HepG2 (cell line): ENCODE data around the gene UQCR10. TPM values are rescaled to one million over a fixed set of nuclear protein-coding genes. Genes with fewer than 3 reads are reported as not detected.

Experiments
- ATAC-seq: fragments of 200-7000 bp; cut with Tn5 transposase; 3 replicates; pipeline ENCODE4 v1.9.1; 2020; ENCODE audit warnings: mild to moderate bottlenecking, moderate library complexity
- BruUV-seq: library from RNA; stranded (reverse); fragments of 400-500 nt; replicated peaks from 2 replicates; lab custom pipeline; 2021; lab: Mats Ljungman, UMichigan
- CTCF ChIA-PET: fragments of 300-600 bp; formaldehyde crosslinking; extraction: SDS; loops from one replicate; lab custom pipeline; 2021; ENCODE audit warnings: low total read pairs, inconsistent platforms, low intra/inter-chr PET ratio; lab: Yijun Ruan, JAX
- POLR2A ChIA-PET: fragments of 350-600 bp; sonication (Branson Sonifier 250); formaldehyde crosslinking; loops from one replicate; lab custom pipeline; 2020; ENCODE audit warnings: antibody characterized with exemption, inconsistent platforms; lab: Yijun Ruan, JAX
- DNase-seq: peaks from one replicate; pipeline ENCODE4 v3.0.0-alpha.2; 2015; ENCODE audit warnings: low spot score
- FAIRE-seq: peaks from 3 replicates; lab custom pipeline; 2011; peaks lifted over from hg19 to GRCh38; lab: Jason Lieb, UNC
- H2AFZ ChIP-seq: one replicate; pipeline ENCODE4 v1.6.1; 2011; ENCODE audit warnings: low read length, inconsistent platforms
- H3K27ac ChIP-seq: fragments of 300-600 bp; 3 replicates; pipeline ENCODE4 v1.8.0; 2011; ENCODE audit warnings: mixed run types, mild to moderate bottlenecking, mixed read lengths, low read length, inconsistent platforms; ENCODE audit not compliant: insufficient read depth; ENCODE audit errors: extremely low read length
- H3K27me3 ChIP-seq, 2 experiments: fragments of 200-600 bp in 1 of 2; 2 replicates in 1 of 2; 3 replicates in 1 of 2; pipeline versions ENCODE4 v1.6.0 to v1.8.0; 2011; ENCODE audit warnings: low read length in 2 of 2, mild to moderate bottlenecking in 2 of 2, moderate library complexity in 2 of 2, inconsistent platforms in 1 of 2; ENCODE audit not compliant: insufficient read depth in 2 of 2, control insufficient read depth in 1 of 2
- H3K36me3 ChIP-seq, 2 experiments: fragments of 200-600 bp in 1 of 2; replicated peaks in 1 of 2; 2 replicates in 1 of 2; 3 replicates in 1 of 2; pipeline versions ENCODE4 v1.5.1 to v1.8.0; 2011; ENCODE audit warnings: low read length in 2 of 2, inconsistent platforms in 1 of 2; ENCODE audit not compliant: insufficient read depth in 2 of 2, control insufficient read depth in 1 of 2
- H3K4me1 ChIP-seq: 2 replicates; pipeline ENCODE4 v1.5.1; 2012; ENCODE audit warnings: low read length, inconsistent platforms; ENCODE audit not compliant: insufficient read depth
- H3K4me2 ChIP-seq: 2 replicates; pipeline ENCODE4 v1.6.0; 2011; ENCODE audit warnings: low read depth, low read length, inconsistent platforms
- H3K4me3 ChIP-seq, 3 experiments: fragments of 200-600 bp in 1 of 3; sonication (generic), shearing (Covaris generic) in 1 of 3; replicated peaks in 1 of 3; 2 replicates each; pipeline ENCODE4 v1.5.1; 2011 to 2016; ENCODE audit warnings: low read length in 3 of 3, inconsistent platforms in 2 of 3, low read depth in 2 of 3, mild to moderate bottlenecking in 2 of 3, control low read depth in 1 of 3, mixed read lengths in 1 of 3; ENCODE audit not compliant: insufficient read depth in 1 of 3
- H3K79me2 ChIP-seq: one replicate; pipeline ENCODE4 v1.6.1; 2011; ENCODE audit warnings: low read length, inconsistent platforms; ENCODE audit not compliant: insufficient read depth
- H3K9ac ChIP-seq: 2 replicates; pipeline ENCODE4 v1.6.0; 2011; ENCODE audit warnings: mild to moderate bottlenecking, low read depth, low read length, inconsistent platforms; ENCODE audit not compliant: insufficient read depth
- H3K9me3 ChIP-seq: 2 replicates; pipeline ENCODE4 v1.5.1; 2012; ENCODE audit warnings: mild to moderate bottlenecking, low read length
- H4K20me1 ChIP-seq: 2 replicates; pipeline ENCODE4 v1.6.0; 2011; ENCODE audit warnings: inconsistent platforms, mild to moderate bottlenecking, low read length, moderate library complexity; ENCODE audit not compliant: insufficient read depth
- SOX5 ChIP-seq: IDR thresholded peaks from 2 replicates; pipeline ENCODE4 v1.6.1; 2016; ENCODE audit warnings: borderline replicate concordance
- SP140L ChIP-seq: sonication (generic); formaldehyde crosslinking; IDR thresholded peaks from 2 replicates; pipeline ENCODE4 v1.4.0; 2020; ENCODE audit warnings: missing genetic modification reagents, borderline replicate concordance
- ZFP37 ChIP-seq: sonication (generic); formaldehyde crosslinking; IDR thresholded peaks from 2 replicates; pipeline ENCODE4 v1.4.0; 2020; ENCODE audit warnings: missing genetic modification reagents, borderline replicate concordance
- ZNF329 ChIP-seq: sonication (generic); formaldehyde crosslinking; IDR thresholded peaks from 2 replicates; pipeline ENCODE4 v1.9.0; 2021; ENCODE audit warnings: low read depth, mild to moderate bottlenecking, missing genetic modification reagents
- WGBS: methylation state at CpG from one replicate; pipeline ENCODE4 v1.1.6; 2017; ENCODE audit warnings: low lambda C conversion rate; 5-methylcytosine and 5-hydroxymethylcytosine counted together
- in situ Hi-C: cut with HindIII; loops from 2 replicates; pipeline ENCODE4 v1.10.0; 2017; ENCODE audit warnings: low pct_unique_long_range_greater_than_20kb; ENCODE audit not compliant: extremely low pct_ligation_motif_present
- intact Hi-C: fragments of 100-400 bp; cut with micrococcal nuclease; formaldehyde crosslinking; loops from one replicate; pipeline ENCODE4 v1.10.0; 2022; ENCODE audit not compliant: unreplicated experiment
- polyA plus RNA-seq, 8 experiments: library from polyadenylated mRNA; depleted of rRNA in 3 of 8; stranded (reverse) in 7 of 8; unstranded in 1 of 8; fragments of >200 nt; fragmentation: Illumina TruSeq in 4 of 8; extraction: Trizol in 4 of 8; gene quantifications; 2 replicates each; pipeline versions ENCODE4 v1.2.1 to v1.2.3, GENCODE V29; 2011 to 2016; ENCODE audit warnings: low read depth in 4 of 8, missing spikeins in 1 of 8, mixed read lengths in 1 of 8; ENCODE audit not compliant: insufficient read depth in 1 of 8
- total RNA-seq, 5 experiments: library from RNA; depleted of rRNA; stranded (reverse); fragments of >200 nt; fragmentation: Illumina TruSeq; extraction: Trizol; gene quantifications; 2 replicates each; pipeline ENCODE4 v1.2.3, GENCODE V29; 2016; ENCODE audit warnings: low read depth in 1 of 5
- TF ChIP-seq, protein P1 (sequence below): sonication (generic); formaldehyde crosslinking; IDR thresholded peaks from 2 replicates; pipeline ENCODE4 v1.4.0; 2020; ENCODE audit warnings: missing genetic modification reagents

UQCR10 gene
- total and polyA plus RNA-seq, 2 of the 13 experiments (the other 11 are each of a cell fraction or from before 2014, with no cell fraction given), result 225 to 232 TPM

DNA sequence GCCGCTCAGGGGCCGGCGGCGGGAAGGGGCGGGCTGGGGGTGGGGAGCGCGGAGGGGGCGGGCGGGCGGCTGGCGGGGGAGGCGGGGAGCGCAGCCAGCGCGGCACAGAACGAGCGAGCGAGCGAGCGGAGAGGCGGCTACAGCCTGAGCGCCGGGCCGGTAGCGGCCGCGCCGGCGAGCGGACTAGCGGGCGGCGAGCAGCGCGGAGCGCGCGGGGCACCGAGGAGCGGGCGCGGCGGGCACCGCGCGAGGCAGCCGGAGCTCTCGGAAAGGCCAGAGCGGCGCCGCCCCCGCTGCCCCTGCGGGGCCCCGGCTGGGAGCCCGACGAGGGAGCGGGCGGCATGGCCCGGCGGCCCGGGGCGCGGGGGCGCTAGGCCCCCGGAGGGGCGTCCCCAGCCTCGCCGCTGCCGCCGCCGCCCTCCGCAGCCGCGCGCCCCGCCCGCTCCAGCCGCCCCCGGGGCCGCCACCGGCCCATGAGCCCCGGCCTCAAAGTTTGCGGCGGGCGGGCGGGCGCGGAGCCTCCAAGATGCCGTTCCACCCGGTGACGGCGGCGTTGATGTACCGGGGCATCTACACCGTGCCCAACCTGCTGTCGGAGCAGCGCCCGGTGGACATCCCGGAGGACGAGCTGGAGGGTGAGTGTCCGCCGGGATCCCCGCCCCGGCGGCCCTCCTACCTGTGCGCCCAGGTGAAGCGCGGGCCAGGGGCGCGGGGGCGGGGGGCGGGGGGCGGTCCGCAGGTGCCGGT is 47.1 kb upstream of the UQCR10 start, which contains the start of gene CABP7 (continued):
- TF ChIP-seq, protein P1, sequence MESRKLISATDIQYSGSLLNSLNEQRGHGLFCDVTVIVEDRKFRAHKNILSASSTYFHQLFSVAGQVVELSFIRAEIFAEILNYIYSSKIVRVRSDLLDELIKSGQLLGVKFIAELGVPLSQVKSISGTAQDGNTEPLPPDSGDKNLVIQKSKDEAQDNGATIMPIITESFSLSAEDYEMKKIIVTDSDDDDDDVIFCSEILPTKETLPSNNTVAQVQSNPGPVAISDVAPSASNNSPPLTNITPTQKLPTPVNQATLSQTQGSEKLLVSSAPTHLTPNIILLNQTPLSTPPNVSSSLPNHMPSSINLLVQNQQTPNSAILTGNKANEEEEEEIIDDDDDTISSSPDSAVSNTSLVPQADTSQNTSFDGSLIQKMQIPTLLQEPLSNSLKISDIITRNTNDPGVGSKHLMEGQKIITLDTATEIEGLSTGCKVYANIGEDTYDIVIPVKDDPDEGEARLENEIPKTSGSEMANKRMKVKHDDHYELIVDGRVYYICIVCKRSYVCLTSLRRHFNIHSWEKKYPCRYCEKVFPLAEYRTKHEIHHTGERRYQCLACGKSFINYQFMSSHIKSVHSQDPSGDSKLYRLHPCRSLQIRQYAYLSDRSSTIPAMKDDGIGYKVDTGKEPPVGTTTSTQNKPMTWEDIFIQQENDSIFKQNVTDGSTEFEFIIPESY (CRISPR knock-in tag), result no peak
- TF ChIP-seq SOX5 (CRISPR knock-in tag) (no peak), SP140L (no peak)

DNA sequence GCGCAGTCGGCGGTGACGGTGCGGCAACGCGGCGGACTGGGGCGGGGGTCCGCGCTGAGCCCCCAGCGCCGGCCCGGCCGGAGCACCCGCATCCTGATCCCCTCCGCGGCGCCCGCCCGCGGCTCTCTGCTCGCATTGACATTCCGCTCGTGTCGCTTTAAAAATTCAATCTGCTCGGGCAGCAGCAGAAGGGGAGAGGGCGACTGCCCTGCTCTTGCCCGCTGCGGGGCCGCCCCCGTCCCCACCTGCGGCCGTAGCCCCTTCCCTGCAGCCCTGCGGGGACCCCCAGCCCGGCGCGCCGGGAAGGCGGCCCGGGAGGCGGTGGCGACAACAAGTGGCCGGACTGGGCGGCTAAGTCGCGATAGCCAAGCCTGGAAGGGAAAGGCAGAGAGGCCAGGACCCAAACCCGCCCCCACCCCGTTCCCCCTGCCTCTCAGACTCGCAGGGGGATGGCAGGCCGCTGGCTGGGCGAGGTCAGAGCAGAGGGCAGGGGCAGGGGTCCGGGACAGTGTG is 46.3 kb upstream of the UQCR10 start:
- peaks cover 25% of the 10 kb centered on the region; the same call in 1 of the 2 replicates for H4K20me1 ChIP-seq
- peak overlapping the region; percentile 27; the same call in 1 of the 2 replicates for H3K4me2 ChIP-seq
- FAIRE-seq (no peak), ATAC-seq (no peak), DNase-seq (no peak)
- no peak overlapping the region for H3K27ac ChIP-seq
- no peaks in the 10 kb centered on the region for H3K9me3 ChIP-seq
- peaks cover 26 to 69% of the 10 kb centered on the region in 2 experiments for H3K27me3 ChIP-seq
- H2AFZ ChIP-seq, result no peak overlapping the region
- ChIA-PET CTCF (no interaction called here), POLR2A (no interaction called here)
- H3K9ac ChIP-seq, result no peak overlapping the region
- WGBS, result 8% methylated on average over 14 of the region's 53 CpGs
- H3K4me1 ChIP-seq, result peaks cover 8% of the 10 kb centered on the region; the same call in 1 of the 2 replicates
- no TSS peak for BruUV-seq
- TF ChIP-seq ZNF329, result peak; percentile 72; the same call in 1 of the 2 replicates
- no peak for TF ChIP-seq ZFP37 (CRISPR knock-in tag)
- H3K79me2 ChIP-seq, result no peaks in the 10 kb centered on the region
- H3K36me3 ChIP-seq, result no peaks in the 10 kb centered on the region
- peak overlapping the region in 1 of 3 experiments; percentile 40; a peak in 1 of 6 replicates for H3K4me3 ChIP-seq
- in situ Hi-C loops, result no loop called here
- intact Hi-C loops, result no loop called here
